ENCODE measurements around the gene COL28A1.

The COL28A1 gene

DNA sequence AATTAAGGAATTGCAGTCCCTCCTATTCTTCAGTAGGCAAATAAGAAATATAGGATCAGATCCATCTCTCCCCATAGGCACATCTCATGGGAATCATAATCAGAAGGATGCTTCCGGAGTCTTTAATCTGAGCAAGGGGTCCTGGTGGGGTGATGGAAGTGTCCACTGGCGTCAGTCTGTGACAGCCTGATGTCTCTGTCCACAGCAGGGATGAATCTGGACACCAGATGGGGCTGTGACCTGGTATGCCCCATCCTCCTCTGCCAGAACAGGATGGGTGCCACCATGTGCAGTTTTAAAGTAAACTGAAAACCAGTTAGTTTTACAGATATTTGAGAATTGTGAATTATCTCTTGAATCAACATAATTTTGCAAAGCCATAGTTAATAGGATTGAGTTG, 204.7 kb downstream of the COL28A1 start:
- DNase-seq (ENCODE audit: low spot score), result no peak

GRCh38 chr7:7329326-7329725, 206.3 kb downstream of the COL28A1 start:
- no peak for DNase-seq (ENCODE audit: low spot score)

GRCh38 chr7:7327423-7327822, 208.2 kb downstream of the COL28A1 start:
- no peak for DNase-seq (ENCODE audit: low spot score)

DNA sequence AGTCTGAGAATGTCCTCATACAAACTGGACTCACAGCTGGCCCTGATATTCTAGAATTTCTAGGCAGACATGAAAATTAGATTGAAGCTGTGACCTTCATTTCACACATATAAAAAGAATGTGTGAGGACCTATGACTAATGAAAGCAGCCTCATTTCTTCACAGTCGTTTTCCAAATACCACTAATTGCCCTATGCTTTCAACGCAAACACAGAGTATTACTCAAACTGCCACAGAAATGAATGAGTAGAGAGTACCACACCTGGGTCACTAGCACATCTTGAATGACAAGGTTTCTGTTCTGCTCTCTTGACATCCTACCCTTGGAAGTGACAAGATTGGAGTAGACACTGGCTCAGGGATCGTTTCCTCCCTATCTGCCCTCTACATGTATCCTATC, 211.0 kb downstream of the COL28A1 start:
- no peak for DNase-seq (ENCODE audit: low spot score)

DNA sequence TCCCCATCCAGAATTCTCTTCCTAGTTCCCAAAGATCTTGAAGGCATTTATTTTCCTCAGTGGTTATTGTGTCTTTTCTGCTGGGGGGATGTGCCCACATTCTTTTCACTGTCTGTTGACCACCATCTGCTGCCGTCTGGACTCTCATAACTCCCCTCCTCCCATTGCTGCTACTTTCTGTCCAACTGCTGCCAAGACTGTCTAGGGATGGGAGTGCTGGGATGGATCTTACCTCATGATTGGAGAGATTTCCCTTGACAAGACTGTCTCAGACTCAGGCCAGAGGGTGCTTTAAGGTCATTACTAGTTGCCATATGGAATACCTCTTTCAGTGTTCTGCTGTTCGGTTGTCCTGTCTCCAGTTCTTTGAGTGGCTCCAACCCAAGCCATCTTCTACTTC, 211.8 kb downstream of the COL28A1 start:
- DNase-seq (ENCODE audit: low spot score), result no peak

DNA sequence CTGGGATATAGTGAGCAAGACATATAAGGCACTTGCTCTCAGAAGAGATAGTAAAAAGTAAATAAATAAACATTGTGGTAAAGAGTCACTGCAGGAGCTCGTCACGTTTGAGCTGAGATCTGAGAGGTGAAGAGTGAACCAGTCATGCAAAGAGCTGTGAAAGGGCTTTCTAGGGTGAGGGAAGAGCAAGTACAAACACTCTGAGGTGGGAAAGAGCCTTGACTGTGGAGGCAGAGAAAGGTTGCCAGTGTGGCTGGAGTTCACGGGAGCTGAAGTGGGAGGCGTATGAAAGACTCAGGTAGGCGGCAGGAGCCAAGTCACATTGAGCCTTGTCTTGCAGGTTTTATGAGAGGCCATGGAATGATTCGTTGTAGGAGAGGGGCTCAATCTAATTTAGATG, 212.3 kb downstream of the COL28A1 start:
- DNase-seq (ENCODE audit: low spot score), result no peak

GRCh38 chr7:7321681-7322080, 214.0 kb downstream of the COL28A1 start:
- DNase-seq (ENCODE audit: low spot score), result peak; percentile 3

GRCh38 chr7:7318601-7319000, 217.1 kb downstream of the COL28A1 start:
- DNase-seq (ENCODE audit: low spot score), result no peak

DNA sequence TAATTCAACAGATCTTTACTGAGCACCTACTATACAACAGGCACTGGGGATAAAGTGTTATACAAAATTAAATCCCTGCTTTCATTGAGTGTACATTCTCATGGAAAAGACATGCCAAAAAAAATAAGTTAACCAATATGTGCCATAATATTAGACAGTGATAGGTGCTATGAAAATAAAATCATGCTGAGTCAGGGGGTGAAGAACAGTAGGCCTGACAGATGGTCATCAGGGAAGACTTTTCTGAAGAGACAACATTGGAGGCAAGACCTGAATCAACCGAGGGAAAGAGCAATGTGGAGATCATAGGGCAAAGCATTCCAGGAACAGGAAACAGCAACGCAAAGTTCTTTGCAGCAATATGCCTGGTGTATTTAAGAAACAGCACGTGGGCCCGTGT, 217.8 kb downstream of the COL28A1 start:
- DNase-seq (ENCODE audit: low spot score), result no peak

DNA sequence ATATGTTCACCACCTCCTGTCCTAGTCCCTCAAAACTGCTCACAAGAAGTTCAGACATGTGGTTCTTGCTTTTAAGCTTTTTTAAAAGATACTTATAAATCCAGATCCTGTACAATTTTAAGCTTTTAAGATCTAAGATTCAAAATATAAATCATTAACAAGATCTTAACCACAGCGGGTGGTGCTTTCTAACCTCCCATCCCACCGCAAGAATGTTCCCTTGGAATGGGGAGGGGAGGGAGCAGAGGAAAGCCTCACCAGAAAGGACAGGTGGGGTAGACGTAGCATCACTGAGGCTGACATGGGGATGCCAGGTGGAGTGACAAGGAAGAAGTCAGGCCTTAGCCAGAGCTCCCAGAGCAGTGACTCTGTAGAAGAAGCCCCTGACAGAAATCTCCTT, 219.8 kb downstream of the COL28A1 start:
- no peak for DNase-seq (ENCODE audit: low spot score)

DNA sequence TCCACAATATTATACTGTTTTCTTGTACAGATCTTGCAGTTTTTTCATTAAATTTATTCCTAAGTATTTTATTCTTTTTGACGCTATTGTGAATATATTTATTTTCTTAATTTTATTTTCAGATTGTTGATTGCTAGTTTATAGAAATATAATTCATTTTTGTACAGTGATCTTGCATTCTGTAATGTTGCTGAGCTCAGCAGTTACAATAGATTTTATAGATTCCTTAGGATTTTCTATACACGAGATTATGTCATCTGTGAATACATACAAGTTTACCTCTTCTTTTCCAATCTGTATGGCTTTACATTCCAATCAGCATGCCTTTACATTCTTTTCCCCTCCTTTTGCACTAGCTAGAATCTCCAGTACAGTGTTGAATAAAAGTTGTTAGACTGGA, 223.3 kb downstream of the COL28A1 start:
- DNase-seq (ENCODE audit: low spot score), result no peak

GRCh38 chr7:7311001-7311400, 224.7 kb downstream of the COL28A1 start:
- DNase-seq (ENCODE audit: low spot score), result no peak

- DNase-seq (ENCODE audit: low spot score), result no peak
Observed at GRCh38 chr7:7309203-7309602, 226.5 kb downstream of the COL28A1 start.

Measured in hepatic stellate cell (primary cell).